ENCODE results near the gene ZC3HAV1L. TPM values are rescaled to one million over a fixed set of nuclear protein-coding genes. Genes with fewer than 3 reads are reported as not detected.

Gene ZC3HAV1L
- total RNA-seq, 2 donors from 2014 or later = 6.2 to 20.8 TPM

GRCh38 chr7:139004321-139005090 lies 31.3 kb downstream of the ZC3HAV1L start:
- TF ChIP-seq POLR2A (IDR thresholded peaks at IDR 0.05) (no peak), CTCF (IDR thresholded peaks at IDR 0.05) (no peak)
- Histone ChIP-seq H3K4me3 (no peak overlapping the region), H3K27ac (no peak overlapping the region), H3K9me3 (no peaks in the 10 kb centered on the region), H3K27me3 (no peaks in the 10 kb centered on the region), H3K4me1 (no peaks in the 10 kb centered on the region), H3K36me3 (replicated peaks in 1 of 2; ENCODE audit: insufficient read depth in 1 of 2, low read depth in 2 of 2) (no peaks in the 10 kb centered on the region)
- intact Hi-C loops (cut with DNase I) = no loop called here
- no peak for DNase-seq
- ATAC-seq = no peak

GRCh38 chr7:138999414-138999813 lies 36.4 kb downstream of the ZC3HAV1L start:
- Histone ChIP-seq H3K27me3 (no peaks in the 10 kb centered on the region), H3K4me3 (no peak overlapping the region), H3K27ac (no peak overlapping the region), H3K36me3 (replicated peaks in 1 of 2; ENCODE audit: insufficient read depth in 1 of 2, low read depth in 2 of 2) (no peaks in the 10 kb centered on the region), H3K4me1 (no peaks in the 10 kb centered on the region), H3K9me3 (no peaks in the 10 kb centered on the region)
- DNase-seq = no peak
- ATAC-seq = no peak
- TF ChIP-seq POLR2A (IDR thresholded peaks at IDR 0.05) = no peak
- TF ChIP-seq CTCF (IDR thresholded peaks at IDR 0.05) = no peak
- intact Hi-C loops (cut with DNase I) = no loop called here
- 83 to 87% methylated on average over 3 of the region's 3 CpGs for WGBS, 2 donors

- ATAC-seq = no peak
- TF ChIP-seq POLR2A (IDR thresholded peaks at IDR 0.05) = no peak
- TF ChIP-seq CTCF (IDR thresholded peaks at IDR 0.05) = no peak
- no peaks in the 10 kb centered on the region for H3K9me3 ChIP-seq
Measured at GRCh38 chr7:138992052-138992531, 43.8 kb downstream of the ZC3HAV1L start.

GRCh38 chr7:138987686-138988085 lies 48.2 kb downstream of the ZC3HAV1L start:
- Histone ChIP-seq H3K4me3 (no peak overlapping the region), H3K27ac (no peak overlapping the region), H3K4me1 (no peaks in the 10 kb centered on the region), H3K36me3 (replicated peaks in 1 of 2; ENCODE audit: insufficient read depth in 1 of 2, low read depth in 2 of 2) (no peaks in the 10 kb centered on the region), H3K9me3 (no peaks in the 10 kb centered on the region), H3K27me3 (no peaks in the 10 kb centered on the region)
- intact Hi-C loops (cut with DNase I) = no loop called here
- ATAC-seq = no peak
- TF ChIP-seq CTCF (IDR thresholded peaks at IDR 0.05) (no peak), POLR2A (IDR thresholded peaks at IDR 0.05) (no peak)
- 91 to 100% methylated on average over 1 of the region's 1 CpG for WGBS, 2 donors
- no peak for DNase-seq

More at GRCh38 chr7:138992052-138992531, 43.8 kb downstream of the ZC3HAV1L start:
- 78 to 80% methylated on average over 8 of the region's 8 CpGs for WGBS, 2 donors
- Histone ChIP-seq H3K4me3 (no peak overlapping the region), H3K4me1 (no peaks in the 10 kb centered on the region), H3K27me3 (no peaks in the 10 kb centered on the region), H3K27ac (no peak overlapping the region), H3K36me3 (replicated peaks in 1 of 2; ENCODE audit: insufficient read depth in 1 of 2, low read depth in 2 of 2) (no peaks in the 10 kb centered on the region)
- intact Hi-C loops (cut with DNase I) = no loop called here
- DNase-seq = no peak

- DNase-seq = no peak
- peak overlapping the region in 2 of 4 donors; percentile 52 to 67 for H3K27ac ChIP-seq
- no peak overlapping the region for H3K4me3 ChIP-seq
- no peak for ATAC-seq
- intact Hi-C loops (cut with DNase I) = no loop called here
- WGBS, 2 donors = 23 to 27% methylated on average over 14 of the region's 14 CpGs
- H3K4me1 ChIP-seq = peaks cover 30% of the 10 kb centered on the region
- no peaks in the 10 kb centered on the region for H3K36me3 ChIP-seq (replicated peaks in 1 of 2; ENCODE audit: insufficient read depth in 1 of 2, low read depth in 2 of 2)
- TF ChIP-seq CTCF (IDR thresholded peaks at IDR 0.05) (no peak), POLR2A (IDR thresholded peaks at IDR 0.05) (no peak)
- H3K9me3 ChIP-seq = no peaks in the 10 kb centered on the region
- no peaks in the 10 kb centered on the region for H3K27me3 ChIP-seq
Measured at GRCh38 chr7:138982204-138982623, 53.6 kb downstream of the ZC3HAV1L start.

All from body of pancreas (tissue), 4 donors.